Measurements from ENCODE around the gene SPRED2.

- TF ChIP-seq, protein P1, sequence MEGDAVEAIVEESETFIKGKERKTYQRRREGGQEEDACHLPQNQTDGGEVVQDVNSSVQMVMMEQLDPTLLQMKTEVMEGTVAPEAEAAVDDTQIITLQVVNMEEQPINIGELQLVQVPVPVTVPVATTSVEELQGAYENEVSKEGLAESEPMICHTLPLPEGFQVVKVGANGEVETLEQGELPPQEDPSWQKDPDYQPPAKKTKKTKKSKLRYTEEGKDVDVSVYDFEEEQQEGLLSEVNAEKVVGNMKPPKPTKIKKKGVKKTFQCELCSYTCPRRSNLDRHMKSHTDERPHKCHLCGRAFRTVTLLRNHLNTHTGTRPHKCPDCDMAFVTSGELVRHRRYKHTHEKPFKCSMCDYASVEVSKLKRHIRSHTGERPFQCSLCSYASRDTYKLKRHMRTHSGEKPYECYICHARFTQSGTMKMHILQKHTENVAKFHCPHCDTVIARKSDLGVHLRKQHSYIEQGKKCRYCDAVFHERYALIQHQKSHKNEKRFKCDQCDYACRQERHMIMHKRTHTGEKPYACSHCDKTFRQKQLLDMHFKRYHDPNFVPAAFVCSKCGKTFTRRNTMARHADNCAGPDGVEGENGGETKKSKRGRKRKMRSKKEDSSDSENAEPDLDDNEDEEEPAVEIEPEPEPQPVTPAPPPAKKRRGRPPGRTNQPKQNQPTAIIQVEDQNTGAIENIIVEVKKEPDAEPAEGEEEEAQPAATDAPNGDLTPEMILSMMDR (IDR thresholded peaks at IDR 0.05): no peak
- no peak for TF ChIP-seq POLR2AphosphoS5 (IDR thresholded peaks at IDR 0.05)
Observed at GRCh38 chr2:65476778-65477177, 44.4 kb upstream of the SPRED2 start.

Measured in stomach (tissue), 4 donors.